HEK293 (cell line): ENCODE measurements around the gene HERC3.

Source experiments
- CTCF ChIA-PET: fragments of 350-600 bp; formaldehyde crosslinking; extraction: SDS; loops from one replicate; lab custom pipeline; 2021; ENCODE audit warnings: antibody characterized with exemption; lab: Yijun Ruan, JAX
- POLR2A ChIA-PET: fragments of 300-600 bp; formaldehyde crosslinking; extraction: SDS; loops from one replicate; lab custom pipeline; 2020; ENCODE audit warnings: antibody characterized with exemption, inconsistent platforms; lab: Yijun Ruan, JAX
- H3K27ac ChIP-seq: fragments of 200-500 bp; sonication (Bioruptor generic); 2 replicates; pipeline ENCODE4 v1.5.1; 2014; ENCODE audit warnings: low read depth, low read length, control low read depth, inconsistent platforms; ENCODE audit errors: extremely low read depth
- H3K36me3 ChIP-seq, 2 experiments: fragments of 200-500 bp in 1 of 2; sonication (Bioruptor generic) in 1 of 2; 1 replicate in 1 of 2; 2 replicates in 1 of 2; pipeline ENCODE4 v1.5.1; 2014 to 2017; ENCODE audit warnings: inconsistent platforms in 2 of 2, low read length in 2 of 2; ENCODE audit not compliant: control insufficient read depth in 2 of 2, insufficient read depth in 1 of 2
- H3K4me1 ChIP-seq: fragments of 200-500 bp; sonication (Bioruptor generic); 2 replicates; pipeline ENCODE4 v1.5.1; 2014; ENCODE audit warnings: mild to moderate bottlenecking, low read length, inconsistent platforms; ENCODE audit not compliant: control insufficient read depth, insufficient read depth
- H3K4me3 ChIP-seq: 2 replicates; pipeline ENCODE4 v1.5.1; 2011; ENCODE audit warnings: low read depth, mild to moderate bottlenecking, control low read depth, low read length, moderate library complexity
- H3K9me3 ChIP-seq: fragments of 200-500 bp; sonication (Bioruptor generic); 2 replicates; pipeline ENCODE4 v1.5.1; 2014; ENCODE audit warnings: low read depth, low read length, inconsistent platforms; ENCODE audit not compliant: control insufficient read depth, insufficient read depth
- GFI1B ChIP-seq: fragments of 450-650 bp; formaldehyde crosslinking; IDR thresholded peaks from 2 replicates; pipeline ENCODE4 v1.5.1; 2016; ENCODE audit warnings: missing biosample characterization, missing genetic modification characterization
- KLF10 ChIP-seq: fragments of 450-650 bp; IDR thresholded peaks from 2 replicates; pipeline ENCODE4 v1.5.1; 2018; ENCODE audit warnings: missing biosample characterization, mild to moderate bottlenecking, missing genetic modification characterization
- KLF9 ChIP-seq: fragments of 450-650 bp; formaldehyde crosslinking; IDR thresholded peaks from 2 replicates; pipeline ENCODE4 v1.5.1; 2016; ENCODE audit warnings: missing biosample characterization, missing genetic modification characterization, low read depth
- MZF1 ChIP-seq: fragments of 450-650 bp; formaldehyde crosslinking; IDR thresholded peaks from 2 replicates; pipeline ENCODE4 v1.5.1; 2017; ENCODE audit warnings: missing biosample characterization, missing genetic modification characterization, borderline replicate concordance
- TSHZ1 ChIP-seq: fragments of 450-650 bp; formaldehyde crosslinking; IDR thresholded peaks from 2 replicates; pipeline ENCODE4 v1.5.1; 2016; ENCODE audit warnings: missing biosample characterization, missing genetic modification characterization, borderline replicate concordance
- YY2 ChIP-seq: fragments of 450-650 bp; formaldehyde crosslinking; IDR thresholded peaks from 2 replicates; pipeline ENCODE4 v1.5.1; 2016; ENCODE audit warnings: missing biosample characterization, missing genetic modification characterization
- ZNF10 ChIP-seq: fragments of 450-650 bp; formaldehyde crosslinking; IDR thresholded peaks from 2 replicates; pipeline ENCODE4 v1.5.1; 2017; ENCODE audit warnings: missing biosample characterization, missing genetic modification characterization
- ZNF214 ChIP-seq: fragments of 450-650 bp; formaldehyde crosslinking; IDR thresholded peaks from 2 replicates; pipeline ENCODE4 v1.5.1; 2017; ENCODE audit warnings: missing biosample characterization, mild to moderate bottlenecking, missing genetic modification characterization, borderline replicate concordance
- ZNF248 ChIP-seq: fragments of 450-650 bp; formaldehyde crosslinking; IDR thresholded peaks from 2 replicates; pipeline ENCODE4 v1.5.1; 2017; ENCODE audit warnings: missing biosample characterization, missing genetic modification characterization
- ZNF48 ChIP-seq: fragments of 450-650 bp; formaldehyde crosslinking; IDR thresholded peaks from 2 replicates; pipeline ENCODE4 v1.5.1; 2016; ENCODE audit warnings: missing biosample characterization, missing genetic modification characterization
- ZNF501 ChIP-seq: fragments of 450-650 bp; formaldehyde crosslinking; IDR thresholded peaks from 2 replicates; pipeline ENCODE4 v1.5.1; 2016; ENCODE audit warnings: missing biosample characterization, missing genetic modification characterization
- ZNF548 ChIP-seq: fragments of 450-650 bp; formaldehyde crosslinking; IDR thresholded peaks from 2 replicates; pipeline ENCODE4 v1.5.1; 2016; ENCODE audit warnings: missing biosample characterization, missing genetic modification characterization
- ZNF596 ChIP-seq: fragments of 450-650 bp; IDR thresholded peaks from 2 replicates; pipeline ENCODE4 v1.5.0; 2018; ENCODE audit warnings: missing biosample characterization, mild to moderate bottlenecking, missing genetic modification characterization, moderate library complexity
- ZNF626 ChIP-seq: fragments of 450-650 bp; sonication (Bioruptor Pico); formaldehyde crosslinking; IDR thresholded peaks from 2 replicates; pipeline ENCODE4 v1.5.1; 2018; ENCODE audit warnings: missing biosample characterization, missing genetic modification characterization, inconsistent platforms
- ZNF776 ChIP-seq: fragments of 450-650 bp; formaldehyde crosslinking; IDR thresholded peaks from 2 replicates; pipeline ENCODE4 v1.5.0; 2017; ENCODE audit warnings: missing biosample characterization, missing genetic modification characterization, borderline replicate concordance
- ZNF791 ChIP-seq: fragments of 450-650 bp; formaldehyde crosslinking; IDR thresholded peaks from 2 replicates; pipeline ENCODE4 v1.5.1; 2016; ENCODE audit warnings: missing biosample characterization, missing genetic modification characterization
- TF ChIP-seq, protein P1 (sequence below): fragments of 450-650 bp; formaldehyde crosslinking; conservative IDR thresholded peaks from 2 replicates; pipeline ENCODE4 v1.5.1; 2016; ENCODE audit warnings: low read depth, missing biosample characterization, missing genetic modification characterization
- TF ChIP-seq, protein P2 (sequence below): fragments of 450-650 bp; formaldehyde crosslinking; IDR thresholded peaks from 2 replicates; pipeline ENCODE4 v1.5.1; 2016; ENCODE audit warnings: missing biosample characterization, missing genetic modification characterization
- TF ChIP-seq, protein P3 (sequence below): fragments of 450-650 bp; formaldehyde crosslinking; IDR thresholded peaks from 2 replicates; pipeline ENCODE4 v1.5.1; 2016; ENCODE audit warnings: missing biosample characterization, missing genetic modification characterization

Gene HERC3

DNA sequence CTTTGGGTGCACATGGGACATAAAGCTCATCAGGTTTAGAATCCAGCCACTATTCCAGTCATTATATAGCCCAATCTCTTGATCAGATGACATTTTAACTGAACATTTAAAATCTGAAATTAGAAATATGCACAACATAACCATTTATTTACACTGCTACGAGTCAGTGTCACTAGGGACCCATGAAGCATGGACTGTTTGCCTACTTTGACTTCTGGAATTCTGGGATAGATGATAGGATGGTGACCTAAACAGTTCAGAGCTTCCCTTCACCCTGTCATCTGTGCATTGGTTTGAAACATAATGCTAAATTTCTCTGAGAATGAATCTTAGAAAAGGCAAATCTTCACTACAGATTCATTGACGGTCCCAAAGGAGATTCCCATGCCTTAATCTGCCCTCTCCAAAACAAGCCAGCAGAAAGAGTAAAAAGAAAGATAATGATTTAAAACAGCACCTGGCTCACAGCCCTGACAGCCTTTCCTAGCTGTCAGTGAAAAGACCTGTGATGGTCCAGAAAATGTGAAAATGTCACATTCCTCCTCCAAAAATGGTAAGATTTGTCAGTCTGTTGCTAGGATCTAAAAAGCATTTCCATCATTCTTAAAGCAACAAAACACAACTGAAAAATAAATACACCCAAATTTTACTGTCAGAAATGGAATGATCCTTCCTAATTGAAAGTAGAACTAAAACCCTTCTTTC lies 18.9 kb upstream of the HERC3 start:
- Histone ChIP-seq H3K4me1 (no peaks in the 10 kb centered on the region), H3K4me3 (no peak overlapping the region)
- CTCF ChIA-PET, result interaction anchor here (0.6 kb wide), 2 partner anchors 21 to 489 kb away, joined by 3 to 5 read pairs; no protein-coding TSS in a partner anchor

GRCh38 chr4:88573995-88574394 lies 18.3 kb upstream of the HERC3 start:
- ChIA-PET POLR2A (no interaction called here), CTCF (interaction anchor here (0.6 to 1.5 kb wide), 4 partner anchors 22 to 564 kb away, joined by 3 to 5 read pairs (median 4); no protein-coding TSS in a partner anchor)
- Histone ChIP-seq H3K27ac (no peak overlapping the region), H3K4me3 (no peak overlapping the region), H3K36me3 (no peaks in the 10 kb centered on the region), H3K4me1 (no peaks in the 10 kb centered on the region), H3K9me3 (no peaks in the 10 kb centered on the region)
- TF ChIP-seq, protein P1, sequence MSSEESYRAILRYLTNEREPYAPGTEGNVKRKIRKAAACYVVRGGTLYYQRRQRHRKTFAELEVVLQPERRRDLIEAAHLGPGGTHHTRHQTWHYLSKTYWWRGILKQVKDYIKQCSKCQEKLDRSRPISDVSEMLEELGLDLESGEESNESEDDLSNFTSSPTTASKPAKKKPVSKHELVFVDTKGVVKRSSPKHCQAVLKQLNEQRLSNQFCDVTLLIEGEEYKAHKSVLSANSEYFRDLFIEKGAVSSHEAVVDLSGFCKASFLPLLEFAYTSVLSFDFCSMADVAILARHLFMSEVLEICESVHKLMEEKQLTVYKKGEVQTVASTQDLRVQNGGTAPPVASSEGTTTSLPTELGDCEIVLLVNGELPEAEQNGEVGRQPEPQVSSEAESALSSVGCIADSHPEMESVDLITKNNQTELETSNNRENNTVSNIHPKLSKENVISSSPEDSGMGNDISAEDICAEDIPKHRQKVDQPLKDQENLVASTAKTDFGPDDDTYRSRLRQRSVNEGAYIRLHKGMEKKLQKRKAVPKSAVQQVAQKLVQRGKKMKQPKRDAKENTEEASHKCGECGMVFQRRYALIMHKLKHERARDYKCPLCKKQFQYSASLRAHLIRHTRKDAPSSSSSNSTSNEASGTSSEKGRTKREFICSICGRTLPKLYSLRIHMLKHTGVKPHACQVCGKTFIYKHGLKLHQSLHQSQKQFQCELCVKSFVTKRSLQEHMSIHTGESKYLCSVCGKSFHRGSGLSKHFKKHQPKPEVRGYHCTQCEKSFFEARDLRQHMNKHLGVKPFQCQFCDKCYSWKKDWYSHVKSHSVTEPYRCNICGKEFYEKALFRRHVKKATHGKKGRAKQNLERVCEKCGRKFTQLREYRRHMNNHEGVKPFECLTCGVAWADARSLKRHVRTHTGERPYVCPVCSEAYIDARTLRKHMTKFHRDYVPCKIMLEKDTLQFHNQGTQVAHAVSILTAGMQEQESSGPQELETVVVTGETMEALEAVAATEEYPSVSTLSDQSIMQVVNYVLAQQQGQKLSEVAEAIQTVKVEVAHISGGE, result peak; percentile 33; the same call in 1 of the 2 replicates
- no peak for TF ChIP-seq ZNF626 (tag by site-specific recombination)
- TF ChIP-seq ZNF48 (tag by site-specific recombination), result no peak
- TF ChIP-seq, protein P2, sequence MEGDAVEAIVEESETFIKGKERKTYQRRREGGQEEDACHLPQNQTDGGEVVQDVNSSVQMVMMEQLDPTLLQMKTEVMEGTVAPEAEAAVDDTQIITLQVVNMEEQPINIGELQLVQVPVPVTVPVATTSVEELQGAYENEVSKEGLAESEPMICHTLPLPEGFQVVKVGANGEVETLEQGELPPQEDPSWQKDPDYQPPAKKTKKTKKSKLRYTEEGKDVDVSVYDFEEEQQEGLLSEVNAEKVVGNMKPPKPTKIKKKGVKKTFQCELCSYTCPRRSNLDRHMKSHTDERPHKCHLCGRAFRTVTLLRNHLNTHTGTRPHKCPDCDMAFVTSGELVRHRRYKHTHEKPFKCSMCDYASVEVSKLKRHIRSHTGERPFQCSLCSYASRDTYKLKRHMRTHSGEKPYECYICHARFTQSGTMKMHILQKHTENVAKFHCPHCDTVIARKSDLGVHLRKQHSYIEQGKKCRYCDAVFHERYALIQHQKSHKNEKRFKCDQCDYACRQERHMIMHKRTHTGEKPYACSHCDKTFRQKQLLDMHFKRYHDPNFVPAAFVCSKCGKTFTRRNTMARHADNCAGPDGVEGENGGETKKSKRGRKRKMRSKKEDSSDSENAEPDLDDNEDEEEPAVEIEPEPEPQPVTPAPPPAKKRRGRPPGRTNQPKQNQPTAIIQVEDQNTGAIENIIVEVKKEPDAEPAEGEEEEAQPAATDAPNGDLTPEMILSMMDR (tag by site-specific recombination), result 0 out of 2 replicates have a peak, but pooled peaks have one; percentile 16

More for the DNA sequence above, 18.9 kb upstream of the HERC3 start:
- Histone ChIP-seq H3K36me3 (no peaks in the 10 kb centered on the region), H3K27ac (no peak overlapping the region), H3K9me3 (no peaks in the 10 kb centered on the region)
- POLR2A ChIA-PET, result no interaction called here
- TF ChIP-seq ZNF214 (tag by site-specific recombination) (no peak), ZNF548 (tag by site-specific recombination) (no peak), ZNF596 (tag by site-specific recombination) (no peak), ZNF776 (tag by site-specific recombination) (no peak), ZNF10 (tag by site-specific recombination) (no peak), GFI1B (no peak), TSHZ1 (tag by site-specific recombination) (no peak), ZNF248 (tag by site-specific recombination) (no peak), MZF1 (tag by site-specific recombination) (no peak), ZNF501 (no peak), YY2 (no peak), ZNF791 (tag by site-specific recombination) (no peak), KLF10 (tag by site-specific recombination) (no peak), KLF9 (no peak)
- TF ChIP-seq, protein P3, sequence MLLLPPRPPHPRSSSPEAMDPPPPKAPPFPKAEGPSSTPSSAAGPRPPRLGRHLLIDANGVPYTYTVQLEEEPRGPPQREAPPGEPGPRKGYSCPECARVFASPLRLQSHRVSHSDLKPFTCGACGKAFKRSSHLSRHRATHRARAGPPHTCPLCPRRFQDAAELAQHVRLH (tag by site-specific recombination), result no peak
- TF ChIP-seq, all 188 proteins: peak for 0
